ENCODE data around the gene HSPA4.
"Not testable (repeated sequence)": the region's sequence is repeated elsewhere in the genome, so short reads cannot be mapped to it uniquely, and the experiment has no call there.

HSPA4 gene

GRCh38 chr5:133051542-133052316 is at the start of gene HSPA4:
Gene HSPA4 (plus strand): TSS chr5:133052013. CDS start chr5:133052251, 238 bp downstream.
- peak; percentile 91 to 97 (median 97) for DNase-seq

- no peak for DNase-seq
Measured at GRCh38 chr5:133006653-133007052, 45.2 kb upstream of the HSPA4 start.

- DNase-seq, result not testable (repeated sequence)
Measured at GRCh38 chr5:133008455-133008854, 43.4 kb upstream of the HSPA4 start.

GRCh38 chr5:133015466-133015865 is 36.3 kb upstream of the HSPA4 start:
- DNase-seq, result no peak

- DNase-seq, result no peak
Measured at GRCh38 chr5:133017964-133018363, 33.8 kb upstream of the HSPA4 start.

GRCh38 chr5:133019471-133019870 is 32.3 kb upstream of the HSPA4 start:
- DNase-seq, result not testable (repeated sequence)

GRCh38 chr5:133025804-133026663 is 25.8 kb upstream of the HSPA4 start, which contains the start of gene ZCCHC10:
Gene ZCCHC10 (minus strand): TSS chr5:133026549. CDS start chr5:133026537, 12 bp downstream.
- DNase-seq, result peak; percentile 84 to 94 (median 92)

- no peak for DNase-seq
Measured at GRCh38 chr5:133026664-133027153, 25.1 kb upstream of the HSPA4 start.

GRCh38 chr5:133029416-133029815 is 22.4 kb upstream of the HSPA4 start:
- DNase-seq, result no peak

- DNase-seq, result no peak
Measured at GRCh38 chr5:133030343-133031005, 21.3 kb upstream of the HSPA4 start.

GRCh38 chr5:133032852-133033742 is 18.7 kb upstream of the HSPA4 start:
- DNase-seq, result no peak

GRCh38 chr5:133034064-133034463 is 17.7 kb upstream of the HSPA4 start:
- DNase-seq, result no peak

- DNase-seq, result no peak
Measured at GRCh38 chr5:133035224-133035623, 16.6 kb upstream of the HSPA4 start.

- not testable (repeated sequence) for DNase-seq
Measured at GRCh38 chr5:133036677-133037076, 15.1 kb upstream of the HSPA4 start.

GRCh38 chr5:133041157-133041784 is 10.5 kb upstream of the HSPA4 start:
- no peak for DNase-seq

- DNase-seq, result no peak
Measured at GRCh38 chr5:133041910-133042309, 9.9 kb upstream of the HSPA4 start.

GRCh38 chr5:133046560-133046959 is 5.3 kb upstream of the HSPA4 start:
- DNase-seq, result not testable (repeated sequence)

GRCh38 chr5:133047404-133047803 is 4.4 kb upstream of the HSPA4 start:
- no peak for DNase-seq

GRCh38 chr5:133048993-133049725 is 2.7 kb upstream of the HSPA4 start:
- peak in 1 of 3 experiments; percentile 44 for DNase-seq

GRCh38 chr5:133049726-133050048 is 2.1 kb upstream of the HSPA4 start:
- peak in 1 of 3 experiments; percentile 58 for DNase-seq

GRCh38 chr5:133050521-133050920 is 1.3 kb upstream of the HSPA4 start:
- no peak for DNase-seq

Measured in NCI-H1417 (cell line).